Suppressor macrophage (primary cell): ENCODE data around the gene FN3KRP.

Experiments used
- DNase-seq, 4 experiments: peaks; one replicate each; pipeline ENCODE4 v3.0.0-alpha.2; 2020 to 2022

The FN3KRP gene

DNA sequence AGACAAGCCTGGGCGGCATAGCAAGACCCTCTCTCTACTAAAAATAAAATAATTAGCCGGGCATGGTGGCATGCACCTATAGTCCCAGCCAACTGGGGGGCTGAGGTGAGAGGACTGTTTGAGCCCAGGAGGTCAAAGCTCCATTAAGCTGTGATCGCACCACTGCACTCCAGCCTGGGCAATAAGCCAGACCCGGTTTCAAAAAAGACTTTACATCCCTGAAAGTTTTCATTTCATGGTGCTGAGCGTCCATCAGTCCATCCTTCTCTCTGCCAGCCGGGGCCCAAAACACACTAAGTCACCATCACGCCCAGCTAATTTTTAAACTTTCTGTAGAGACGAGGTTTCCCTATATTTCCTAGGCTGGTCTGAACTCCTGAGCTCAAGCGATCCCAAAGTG, 28.6 kb upstream of the FN3KRP start:
- no peak for DNase-seq

DNA sequence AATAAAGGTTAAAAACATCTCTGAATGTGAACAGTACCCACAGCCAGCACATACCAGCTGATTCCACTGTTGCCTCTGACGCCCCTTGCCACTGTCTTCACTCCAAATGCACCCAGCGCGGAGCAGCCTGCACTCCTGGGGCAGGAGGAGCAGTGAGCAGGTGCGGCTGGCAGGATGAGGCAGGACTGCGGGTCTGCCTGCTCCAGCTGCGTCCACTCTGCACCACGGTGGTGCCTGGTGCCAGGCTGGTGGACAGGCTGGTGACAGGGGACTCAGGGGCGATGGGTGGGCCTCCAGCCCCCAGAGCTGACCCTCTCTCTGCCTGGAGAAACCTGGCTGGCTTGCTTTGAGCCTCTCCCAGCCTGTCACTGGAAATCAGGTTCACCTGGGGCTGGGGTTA, 27.4 kb upstream of the FN3KRP start:
- DNase-seq = no peak

DNA sequence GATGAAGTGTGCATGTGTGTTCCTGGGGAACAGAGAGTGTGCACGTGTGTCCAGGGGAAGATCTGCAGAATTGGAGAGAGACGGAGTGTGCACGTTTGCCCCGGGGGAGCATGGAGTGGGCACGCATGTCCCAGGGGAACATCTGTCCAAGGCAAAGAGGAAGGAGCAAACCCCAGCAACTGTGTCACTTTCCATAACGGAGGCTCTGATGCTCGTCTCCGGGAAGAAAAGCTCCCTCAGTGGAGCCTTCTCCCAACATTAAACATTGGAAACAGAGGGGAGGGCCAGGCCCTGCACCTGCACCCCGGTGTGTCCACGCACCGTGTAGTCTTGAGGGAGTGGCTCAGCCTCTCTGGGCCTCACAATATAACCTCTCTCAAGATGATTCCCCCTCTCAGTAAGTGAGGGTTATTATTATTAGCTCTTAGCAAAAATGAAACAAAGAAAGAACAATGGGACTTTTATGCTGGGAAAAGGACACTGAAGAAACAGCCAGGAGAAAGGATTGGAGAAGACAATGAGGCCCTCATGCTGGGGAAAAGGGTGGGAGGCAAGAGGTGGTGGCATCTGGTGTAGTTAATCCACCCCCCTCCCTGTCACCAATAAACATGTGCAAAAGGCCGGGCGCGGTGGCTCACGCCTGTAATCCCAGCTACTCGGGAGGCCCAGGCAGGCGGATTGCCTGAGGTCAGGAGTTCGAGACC, 25.6 kb upstream of the FN3KRP start:
- DNase-seq = no peak

DNA sequence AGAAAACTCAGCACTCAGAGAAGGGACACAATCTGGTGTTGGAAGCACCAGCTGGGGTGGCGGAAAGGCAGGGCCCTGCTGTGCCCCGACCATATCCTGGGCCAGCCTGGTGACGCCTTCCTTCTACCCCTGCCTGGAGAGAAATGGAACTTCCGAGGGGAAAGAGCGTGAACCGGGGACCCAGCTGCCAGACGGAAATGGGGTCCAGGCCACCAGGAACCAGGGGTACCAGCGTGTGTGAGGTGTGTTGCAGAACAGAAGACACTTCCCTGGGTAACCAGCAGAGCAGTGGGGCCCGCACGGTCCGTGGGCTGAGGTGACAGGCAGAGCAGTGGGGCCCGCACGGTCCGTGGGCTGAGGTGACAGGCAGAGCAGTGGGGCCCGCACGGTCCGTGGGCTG, 24.8 kb upstream of the FN3KRP start:
- DNase-seq = no peak

GRCh38 chr17:82692268-82692667, 24.2 kb upstream of the FN3KRP start:
- DNase-seq = no peak

- DNase-seq = no peak
Observed at GRCh38 chr17:82693168-82693867, 23.2 kb upstream of the FN3KRP start.

DNA sequence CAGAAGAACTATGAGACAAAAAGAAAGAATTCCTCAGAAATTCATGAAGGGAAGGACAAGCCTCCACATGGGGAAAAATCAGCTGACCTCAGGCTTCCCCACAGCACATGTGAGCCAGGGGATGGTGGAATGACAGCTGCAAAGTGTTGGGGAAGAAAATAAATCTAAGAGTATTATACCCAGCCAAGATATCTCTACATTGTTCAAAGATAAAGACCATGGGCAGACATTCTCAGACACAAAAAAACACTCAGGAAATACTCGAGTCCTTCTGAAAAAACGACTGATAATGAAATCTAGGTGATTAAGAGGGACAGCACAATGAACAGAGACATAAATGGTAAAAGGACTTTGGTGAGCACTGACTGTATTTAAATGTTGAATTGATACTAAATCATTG, 21.9 kb upstream of the FN3KRP start:
- DNase-seq = no peak

DNA sequence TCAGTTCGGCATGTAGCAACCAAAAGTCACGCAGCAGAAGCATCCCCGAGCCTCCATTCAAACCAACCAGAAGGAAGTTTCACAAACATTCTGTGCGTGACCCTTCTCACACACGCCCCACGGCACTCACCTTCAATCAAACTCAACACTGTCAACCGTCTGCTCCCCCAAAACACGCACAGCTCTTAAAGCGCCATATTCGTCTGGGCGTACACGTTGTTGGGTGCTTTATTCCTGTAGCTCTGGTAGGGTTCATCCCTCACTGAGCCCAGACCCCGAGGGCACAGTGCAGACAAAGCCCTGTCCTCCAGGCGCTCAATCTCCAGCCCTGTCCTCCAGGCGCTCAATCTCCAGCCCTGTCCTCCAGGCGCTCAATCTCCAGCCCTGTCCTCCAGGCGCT, 20.2 kb upstream of the FN3KRP start:
- no peak for DNase-seq

GRCh38 chr17:82696916-82697807, 19.3 kb upstream of the FN3KRP start:
- peak in 1 of 4 experiments; percentile 34 for DNase-seq

- DNase-seq = no peak
Observed at GRCh38 chr17:82697808-82698064, 18.8 kb upstream of the FN3KRP start.

DNA sequence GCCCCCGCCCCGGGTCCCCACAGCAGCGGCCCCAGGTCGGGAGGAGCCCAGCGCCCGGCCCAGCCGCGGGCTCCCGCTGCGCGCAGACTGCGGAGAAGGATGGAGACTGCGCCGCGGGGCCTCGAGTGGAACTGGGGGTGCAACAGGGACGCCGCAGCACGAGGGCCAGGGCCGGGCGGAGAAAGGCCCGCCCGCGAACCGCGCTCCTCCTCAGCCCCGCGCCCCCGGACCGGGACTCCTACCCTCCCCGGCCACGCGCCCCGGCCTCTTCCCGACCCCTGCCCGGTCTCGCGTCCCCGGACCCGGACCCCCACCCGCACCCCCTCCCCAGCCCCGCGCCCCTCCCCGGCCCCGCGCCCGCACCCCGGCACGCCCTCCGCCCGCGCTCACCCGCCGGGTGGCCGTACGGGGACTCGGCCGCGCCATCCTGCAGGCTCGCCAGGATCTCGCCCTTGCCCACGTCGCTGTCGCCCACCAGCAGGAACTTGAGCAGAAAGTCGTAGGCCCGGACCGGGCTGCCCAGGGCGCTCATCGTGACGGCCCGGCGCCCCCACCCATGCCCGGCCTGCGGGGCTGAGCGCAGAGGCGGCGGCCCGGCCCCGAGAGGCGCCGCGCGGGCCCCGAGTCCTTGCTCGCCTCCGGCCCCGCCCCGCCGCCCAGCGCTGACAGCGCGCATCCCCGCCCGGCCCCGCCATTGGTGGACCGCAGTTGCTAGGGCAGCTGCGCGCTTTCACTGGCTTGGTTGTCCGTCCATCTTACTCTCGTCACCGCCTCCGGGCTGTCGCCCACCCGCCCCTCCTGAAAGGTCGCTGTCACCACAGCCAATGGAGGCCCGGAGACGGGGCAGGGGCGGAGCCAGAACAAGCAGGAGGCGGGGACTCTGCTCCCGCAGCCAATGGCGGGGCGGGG, 18.2 kb upstream of the FN3KRP start, which contains the start of gene RAB40B:
Gene RAB40B (minus strand): TSS at position 634 of the 909 bp plus-strand sequence. CDS start 102 bp downstream, at position 532.
- DNase-seq = peak; percentile 99

- peak in 1 of 4 experiments; percentile 23 for DNase-seq
Observed at GRCh38 chr17:82698974-82699442, 17.5 kb upstream of the FN3KRP start.

GRCh38 chr17:82699551-82699950, 17.0 kb upstream of the FN3KRP start:
- no peak for DNase-seq

DNA sequence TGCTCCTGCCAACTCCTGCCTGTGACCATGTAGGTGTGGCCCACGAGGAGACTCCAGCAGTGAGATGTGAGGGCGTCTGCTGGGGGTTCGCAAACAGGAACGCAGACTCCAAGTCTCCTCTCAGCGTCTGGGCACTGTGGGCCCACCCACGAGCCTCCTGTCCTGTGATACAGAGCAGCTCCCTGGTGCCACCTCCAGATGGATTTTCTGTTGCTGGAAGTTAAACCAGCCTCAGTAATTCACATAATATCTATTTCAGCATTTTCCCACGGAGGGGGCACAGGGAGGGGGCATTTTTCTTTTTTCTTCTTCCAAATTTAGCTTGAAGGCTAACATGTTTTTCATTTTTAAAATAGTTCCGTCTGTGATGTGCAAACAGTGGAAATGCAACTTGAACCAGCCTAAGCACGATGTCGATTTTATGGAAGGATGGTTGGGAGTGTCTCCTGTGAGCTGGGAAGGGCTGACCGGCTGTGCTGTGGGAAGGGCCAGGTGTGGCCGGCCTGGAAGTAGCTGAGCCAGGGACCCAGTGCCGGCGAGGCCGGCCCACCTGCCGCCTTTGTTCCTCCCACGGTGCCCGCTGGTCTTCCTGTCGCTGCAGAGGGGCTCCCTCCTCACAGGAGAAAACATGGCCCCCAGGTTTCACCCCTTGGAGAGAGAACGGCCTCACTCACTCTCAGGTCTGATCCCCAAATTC, 14.1 kb upstream of the FN3KRP start:
- DNase-seq = peak in 1 of 4 experiments; percentile 33

- DNase-seq = no peak
Observed at GRCh38 chr17:82703036-82703745, 13.3 kb upstream of the FN3KRP start.

DNA sequence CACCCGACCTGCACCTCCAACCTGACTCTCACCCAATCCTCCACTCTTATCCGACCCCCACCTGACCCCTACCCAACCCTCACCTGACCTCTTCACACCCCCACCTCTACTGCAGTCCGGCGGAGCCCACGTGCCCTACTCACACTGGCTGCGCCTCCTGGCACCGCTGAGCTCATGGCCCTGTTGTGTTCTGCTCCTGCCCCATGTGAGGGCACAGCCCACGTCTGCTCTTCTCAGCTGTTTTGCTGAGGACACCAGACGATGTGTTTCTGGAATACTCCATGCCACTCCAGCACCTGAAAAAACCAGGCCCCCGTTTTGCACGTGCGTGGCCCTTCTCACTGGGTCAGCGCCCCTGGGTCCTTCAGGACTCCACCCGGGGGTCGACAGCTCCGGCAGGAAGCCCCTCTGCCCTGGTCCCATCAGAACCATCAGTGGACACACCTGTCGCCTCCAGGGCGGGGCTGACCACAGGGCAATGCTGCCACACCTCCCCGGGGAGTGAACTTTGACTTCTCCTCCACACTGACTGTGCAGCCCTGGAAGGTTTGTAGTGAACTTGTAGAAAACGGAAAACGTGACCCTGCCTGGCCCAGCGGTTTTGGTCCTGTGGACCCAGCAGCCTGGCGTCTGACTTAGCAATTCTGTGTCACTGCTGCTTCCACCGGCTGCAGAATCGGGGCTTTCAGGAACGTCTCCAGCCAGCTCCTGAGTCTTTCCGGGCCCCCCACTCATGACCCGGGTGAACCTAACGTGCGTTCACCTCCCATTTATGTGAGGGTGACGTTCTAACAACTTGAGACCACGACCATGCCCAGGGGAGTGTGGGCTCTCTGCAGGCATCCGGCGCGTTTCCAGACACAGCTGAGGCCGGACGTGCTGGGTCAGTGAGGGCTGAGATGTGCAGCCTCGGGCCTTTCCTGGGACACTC, 12.3 kb upstream of the FN3KRP start:
- no peak for DNase-seq

DNA sequence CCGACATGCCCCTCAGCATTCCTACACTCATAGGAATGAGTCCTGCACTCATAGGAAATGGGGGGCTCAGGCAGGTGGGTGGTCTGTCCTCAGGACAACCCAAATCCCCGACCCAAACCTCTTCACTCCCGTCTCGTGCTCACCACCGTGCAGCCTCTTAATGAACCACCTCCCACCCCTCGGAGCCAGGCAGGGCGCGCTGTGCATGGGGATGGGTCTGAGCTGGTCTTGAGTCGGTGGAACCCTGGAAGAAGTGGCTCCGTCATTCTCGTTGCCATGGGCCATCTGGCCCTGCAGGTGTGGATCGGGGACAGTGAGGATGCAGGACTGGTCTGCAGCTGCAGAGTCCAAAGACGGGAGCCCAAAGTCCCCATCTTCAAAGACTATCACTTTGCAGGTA, 11.6 kb upstream of the FN3KRP start:
- no peak for DNase-seq

DNA sequence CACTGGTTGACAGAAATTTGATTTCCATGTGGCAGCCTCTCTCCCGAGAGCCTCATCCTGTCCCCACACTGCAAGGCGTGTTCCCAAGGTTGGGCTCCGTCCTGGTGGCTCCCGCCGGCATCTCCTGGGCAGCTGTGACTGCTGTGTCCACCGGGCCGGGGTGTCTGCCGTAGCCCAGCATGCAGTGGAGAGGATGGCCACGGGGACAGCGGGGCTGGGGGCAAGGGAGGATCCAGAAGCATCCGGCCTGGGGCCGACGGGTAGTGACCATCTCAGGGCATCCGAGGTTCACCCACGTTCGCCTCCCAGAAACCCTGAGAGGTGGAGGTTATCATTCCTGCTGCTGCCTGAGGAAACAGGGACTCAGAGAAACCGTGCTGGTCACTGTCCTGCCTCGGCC, 10.8 kb upstream of the FN3KRP start:
- DNase-seq = no peak

DNA sequence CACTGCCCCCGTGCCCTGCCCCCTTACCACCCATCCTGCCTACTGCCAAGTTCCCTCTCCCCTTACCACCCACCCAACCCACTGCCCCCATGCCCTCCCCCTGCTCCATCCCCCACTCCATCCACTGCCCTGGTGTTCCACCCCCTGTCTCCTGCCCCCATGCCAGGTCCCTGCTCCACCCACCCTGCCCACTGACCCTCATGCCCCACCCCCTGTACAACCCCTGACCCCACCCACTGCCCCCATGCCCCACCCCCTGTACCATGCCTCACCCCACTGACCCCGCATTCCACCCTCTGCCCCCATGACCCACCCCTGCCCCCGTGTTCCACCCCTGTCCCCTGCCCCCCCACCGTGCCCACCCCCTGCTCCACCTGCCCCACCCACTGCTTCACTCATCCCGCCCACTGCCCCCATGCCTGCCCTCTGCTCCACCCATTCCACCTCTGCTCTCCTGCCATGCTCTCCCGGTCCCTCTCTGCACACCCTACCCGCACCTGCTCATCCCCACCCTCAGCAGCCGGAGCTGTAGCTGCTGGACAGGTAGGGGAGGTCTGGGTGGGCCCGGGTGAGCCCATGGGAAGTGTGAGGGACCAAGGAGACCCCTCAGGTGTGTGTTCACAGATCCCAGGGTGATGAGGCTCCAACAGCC, 7.4 kb upstream of the FN3KRP start:
- no peak for DNase-seq
